Stomach smooth muscle (tissue), 2 donors: ENCODE measurements around the gene KIF16B.
"Not testable (repeated sequence)": the region's sequence is repeated elsewhere in the genome, so short reads cannot be mapped to it uniquely, and the experiment has no call there.

Experiments used
- H3K27ac ChIP-seq: one replicate; pipeline ENCODE4 v1.7.0; 2013; ENCODE audit warnings: mild to moderate bottlenecking, low read length, inconsistent platforms
- H3K27me3 ChIP-seq, 2 donors: one replicate each; pipeline ENCODE4 v1.7.0; 2013; ENCODE audit warnings: low read length in 2 of 2; ENCODE audit not compliant: insufficient read depth in 2 of 2, control insufficient read depth in 1 of 2
- H3K36me3 ChIP-seq, 2 donors: one replicate each; pipeline ENCODE4 v1.7.0; 2013; ENCODE audit warnings: low read length in 2 of 2; ENCODE audit not compliant: control insufficient read depth in 2 of 2, insufficient read depth in 2 of 2
- H3K4me1 ChIP-seq: one replicate; pipeline ENCODE4 v1.7.0; 2013; ENCODE audit warnings: low read length; ENCODE audit not compliant: control insufficient read depth, insufficient read depth
- H3K4me3 ChIP-seq, 2 donors: one replicate each; pipeline ENCODE4 v1.7.0; 2013; ENCODE audit warnings: low read length in 2 of 2
- H3K9ac ChIP-seq, 2 donors: one replicate each; pipeline ENCODE4 v1.7.0; 2013; ENCODE audit warnings: low read length in 2 of 2, mild to moderate bottlenecking in 1 of 2
- H3K9me3 ChIP-seq, 2 donors: one replicate each; pipeline ENCODE4 v1.7.0; 2013; ENCODE audit warnings: low read length in 2 of 2; ENCODE audit not compliant: control insufficient read depth in 2 of 2
- donor health status: healthy.
- donor health status: Pancreatic carcinoma.

KIF16B gene

DNA sequence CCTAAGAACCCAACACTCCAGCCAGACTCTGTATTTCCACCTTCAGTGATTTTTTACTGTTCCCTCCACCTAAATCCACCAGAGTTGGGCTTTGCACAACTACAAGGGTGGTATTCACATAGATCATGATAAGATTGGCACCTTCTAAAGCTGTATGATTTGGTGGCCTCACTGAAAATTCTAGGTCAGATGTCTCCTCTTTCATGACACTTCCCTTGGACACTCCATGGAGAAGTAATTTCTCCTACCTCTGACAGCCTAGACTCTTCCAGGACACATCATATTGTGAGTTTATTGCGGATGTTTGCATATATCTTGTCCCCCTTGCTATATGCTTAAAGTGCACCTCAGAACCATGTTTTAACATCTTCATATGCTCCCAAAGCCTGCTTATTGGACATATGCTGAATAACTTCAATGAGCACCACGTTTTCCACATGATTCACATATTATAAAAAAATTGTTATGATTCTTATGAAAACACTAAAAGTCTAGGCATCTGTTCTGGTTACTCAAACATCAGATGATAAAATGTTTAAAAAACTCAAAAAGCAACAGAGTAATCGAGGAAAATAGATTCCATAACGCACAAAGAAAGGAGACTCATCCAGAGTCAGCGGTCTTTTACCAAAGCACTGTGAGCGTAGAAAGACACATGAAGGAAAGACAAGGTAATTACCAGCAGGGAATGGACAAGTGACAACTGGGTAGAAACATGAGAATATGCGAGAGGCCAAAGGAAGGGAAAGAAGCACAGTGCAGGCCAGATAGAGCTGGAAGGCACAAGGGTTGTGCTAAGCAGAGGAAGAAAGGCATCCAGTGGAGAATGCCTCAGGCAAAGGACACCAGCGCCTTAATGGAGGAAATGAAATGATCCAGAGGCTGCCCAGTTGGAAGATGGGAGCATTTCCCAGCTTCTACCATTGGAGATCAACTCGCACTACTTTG, 46.5 kb downstream of the KIF16B start:
- Histone ChIP-seq H3K9ac (no peak overlapping the region), H3K4me3 (no peak overlapping the region), H3K4me1 (no peaks in the 10 kb centered on the region), H3K9me3 (no peaks in the 10 kb centered on the region), H3K36me3 (peaks cover 3 to 7% of the 10 kb centered on the region in 2 donors), H3K27me3 (no peaks in the 10 kb centered on the region), H3K27ac (no peak overlapping the region)

- not testable (repeated sequence) for H3K36me3 ChIP-seq, H3K27me3 ChIP-seq, H3K4me1 ChIP-seq, H3K9me3 ChIP-seq, H3K27ac ChIP-seq, H3K4me3 ChIP-seq, H3K9ac ChIP-seq
These were observed 50.6 kb downstream of the KIF16B start for GRCh38 chr20:16522651-16523050.

DNA sequence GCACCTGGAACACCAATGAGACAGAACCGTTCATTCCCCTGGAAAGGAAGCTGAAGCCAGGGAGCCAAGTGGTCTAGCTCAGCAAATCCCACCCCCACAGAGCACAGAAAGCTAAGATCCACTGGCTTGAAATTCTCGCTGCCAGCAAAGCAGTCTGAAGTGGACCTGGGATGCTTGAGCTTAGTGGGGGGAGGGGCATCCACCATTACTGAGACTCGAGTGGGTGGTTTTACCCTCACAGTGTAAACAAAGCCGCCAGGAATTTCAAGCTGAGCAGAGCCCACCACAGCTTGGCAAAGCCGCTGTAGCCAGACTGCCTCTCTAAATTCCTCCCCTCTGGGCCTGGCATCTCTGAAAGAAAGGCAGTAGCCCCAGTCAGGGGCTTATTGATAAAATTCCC, 53.1 kb downstream of the KIF16B start:
- Histone ChIP-seq H3K27me3 (no peaks in the 10 kb centered on the region), H3K9me3 (no peaks in the 10 kb centered on the region), H3K27ac (no peak overlapping the region), H3K4me1 (peaks cover 2% of the 10 kb centered on the region), H3K4me3 (no peak overlapping the region), H3K36me3 (peaks cover under 1 to 2% of the 10 kb centered on the region in 2 donors), H3K9ac (no peak overlapping the region)

DNA sequence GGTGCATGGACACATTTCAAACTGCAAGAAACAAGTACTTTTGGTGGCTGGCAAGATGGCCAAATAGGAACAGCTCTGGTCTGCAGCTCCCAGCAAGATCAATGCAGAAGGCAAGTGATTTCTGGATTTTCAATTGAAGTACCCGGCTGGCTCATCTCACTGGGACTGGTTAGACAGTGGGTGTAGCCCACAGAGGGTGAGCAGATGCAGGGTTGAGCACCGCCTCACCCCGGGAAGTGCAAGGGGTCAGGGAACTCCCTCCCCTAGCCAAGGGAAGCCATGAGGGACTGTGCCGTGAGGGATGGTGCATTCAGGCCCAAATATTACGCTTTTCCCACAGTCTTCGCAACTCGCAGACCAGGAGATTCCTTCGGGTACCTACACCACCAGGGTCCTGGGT, 53.6 kb downstream of the KIF16B start:
- H3K4me1 ChIP-seq, H3K9ac ChIP-seq, H3K36me3 ChIP-seq, H3K27me3 ChIP-seq, H3K4me3 ChIP-seq, H3K9me3 ChIP-seq, H3K27ac ChIP-seq: not testable (repeated sequence)

GRCh38 chr20:16518784-16519084, 54.5 kb downstream of the KIF16B start:
- Histone ChIP-seq H3K27me3 (no peaks in the 10 kb centered on the region), H3K9ac (no peak overlapping the region), H3K4me3 (no peak overlapping the region), H3K27ac (no peak overlapping the region), H3K9me3 (no peaks in the 10 kb centered on the region), H3K4me1 (peaks cover 2% of the 10 kb centered on the region), H3K36me3 (peaks cover 0 to 2% of the 10 kb centered on the region in 2 donors)

GRCh38 chr20:16517946-16518783, 55.1 kb downstream of the KIF16B start:
- Histone ChIP-seq H3K4me1 (peaks cover 2% of the 10 kb centered on the region), H3K27me3 (no peaks in the 10 kb centered on the region), H3K4me3 (no peak overlapping the region), H3K9me3 (no peaks in the 10 kb centered on the region), H3K36me3 (peaks cover 0 to 2% of the 10 kb centered on the region in 2 donors), H3K27ac (no peak overlapping the region), H3K9ac (no peak overlapping the region)

- no peak overlapping the region for H3K4me3 ChIP-seq
- no peak overlapping the region for H3K27ac ChIP-seq
- H3K27me3 ChIP-seq = no peaks in the 10 kb centered on the region
- H3K36me3 ChIP-seq = peaks cover 4 to 5% of the 10 kb centered on the region in 2 donors
- peaks cover 2% of the 10 kb centered on the region for H3K4me1 ChIP-seq
- H3K9ac ChIP-seq = no peak overlapping the region
- H3K9me3 ChIP-seq = no peaks in the 10 kb centered on the region
These were observed 56.5 kb downstream of the KIF16B start for GRCh38 chr20:16516794-16517193.

- Histone ChIP-seq H3K36me3 (peaks cover 7 to 9% of the 10 kb centered on the region in 2 donors), H3K4me3 (no peak overlapping the region), H3K27me3 (no peaks in the 10 kb centered on the region), H3K4me1 (peaks cover 2% of the 10 kb centered on the region), H3K9me3 (no peaks in the 10 kb centered on the region), H3K9ac (no peak overlapping the region), H3K27ac (no peak overlapping the region)
These were observed 58.2 kb downstream of the KIF16B start for GRCh38 chr20:16515046-16515445.

GRCh38 chr20:16514140-16514539, 59.1 kb downstream of the KIF16B start:
- H3K9ac ChIP-seq = no peak overlapping the region
- peaks cover 8 to 9% of the 10 kb centered on the region in 2 donors for H3K36me3 ChIP-seq
- H3K27ac ChIP-seq = no peak overlapping the region
- no peaks in the 10 kb centered on the region for H3K27me3 ChIP-seq
- peaks cover 2% of the 10 kb centered on the region for H3K4me1 ChIP-seq
- no peaks in the 10 kb centered on the region for H3K9me3 ChIP-seq
- no peak overlapping the region for H3K4me3 ChIP-seq

DNA sequence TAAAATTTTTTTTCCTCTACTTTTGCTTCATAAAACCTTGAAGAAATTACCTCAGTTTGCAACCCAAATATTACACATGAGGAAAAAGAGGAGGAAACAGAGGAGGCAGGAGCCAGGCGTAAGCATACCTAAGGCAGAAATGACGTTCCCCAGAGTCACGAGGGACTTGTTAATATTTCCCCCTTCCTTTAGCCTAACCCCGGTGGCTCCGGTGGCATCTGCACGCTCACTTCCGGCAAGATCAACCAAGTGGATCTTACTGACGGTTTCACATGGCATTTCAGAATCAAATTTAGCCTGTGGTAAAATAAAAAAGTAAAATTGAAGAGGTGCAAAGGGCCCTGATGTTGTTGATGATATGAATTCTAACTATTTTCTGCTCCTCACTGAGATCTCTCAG, 67.4 kb downstream of the KIF16B start:
- H3K36me3 ChIP-seq = peaks cover 26 to 30% of the 10 kb centered on the region in 2 donors
- no peaks in the 10 kb centered on the region for H3K27me3 ChIP-seq
- H3K4me3 ChIP-seq = no peak overlapping the region
- H3K9ac ChIP-seq = no peak overlapping the region
- H3K27ac ChIP-seq = no peak overlapping the region
- no peaks in the 10 kb centered on the region for H3K4me1 ChIP-seq
- no peaks in the 10 kb centered on the region for H3K9me3 ChIP-seq

- Histone ChIP-seq H3K4me1 (no peaks in the 10 kb centered on the region), H3K27me3 (no peaks in the 10 kb centered on the region), H3K36me3 (peaks cover 20 to 21% of the 10 kb centered on the region in 2 donors), H3K9ac (no peak overlapping the region), H3K4me3 (no peak overlapping the region), H3K9me3 (no peaks in the 10 kb centered on the region), H3K27ac (no peak overlapping the region)
These were observed 71.9 kb downstream of the KIF16B start for GRCh38 chr20:16501301-16501700.
